Measurements from ENCODE around the gene TOM1L2.

Gene TOM1L2

DNA sequence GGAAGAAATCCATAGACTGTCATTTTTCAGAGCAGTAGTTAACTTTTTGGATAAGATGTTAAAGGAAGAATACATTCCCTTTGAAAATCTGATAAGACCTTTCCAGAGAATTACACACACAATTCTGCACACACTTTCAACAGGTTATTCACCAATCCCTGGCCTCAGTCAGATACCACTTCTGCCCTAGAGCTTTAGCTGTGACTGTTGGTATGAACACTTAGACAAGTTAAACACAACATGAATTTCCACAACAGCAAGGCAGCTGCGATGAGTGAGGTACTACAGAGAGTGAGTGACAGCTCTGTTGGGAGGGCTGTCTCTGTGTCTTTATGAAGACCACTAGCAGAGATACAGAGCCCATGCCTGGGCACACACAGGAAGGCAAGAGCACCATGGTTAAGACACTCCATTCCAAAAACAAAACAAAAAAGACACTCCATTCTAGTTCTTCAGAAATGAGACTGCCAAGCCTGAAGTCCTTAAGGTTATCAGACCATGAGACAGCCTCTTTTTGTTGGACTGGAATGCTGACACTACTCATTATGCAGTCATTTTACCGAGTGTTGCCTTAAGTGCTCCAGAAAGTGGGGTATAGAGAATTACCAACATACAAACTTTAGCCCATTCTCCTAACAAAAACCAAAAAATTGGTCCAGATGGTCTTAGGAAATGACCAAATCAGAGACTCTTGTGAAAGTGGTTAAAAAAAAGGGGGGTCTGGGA, 42.4 kb downstream of the TOM1L2 start:
- peaks cover 3% of the 10 kb centered on the region for H3K4me1 ChIP-seq (ENCODE audit: control insufficient read depth, insufficient read depth, low read length, poor library complexity, severe bottlenecking)
- no peaks in the 10 kb centered on the region for H3K36me3 ChIP-seq (ENCODE audit: control insufficient read depth, insufficient read depth, low read length)
- H3K4me3 ChIP-seq (ENCODE audit: insufficient read depth, low read depth, low read length, poor library complexity, severe bottlenecking) = no peak overlapping the region
- H3K9me3 ChIP-seq (ENCODE audit: control insufficient read depth, low read length) = no peaks in the 10 kb centered on the region
- H3K27ac ChIP-seq (ENCODE audit: insufficient read depth, low read length, poor library complexity, severe bottlenecking) = no peak overlapping the region
- H3K27me3 ChIP-seq (replicated peaks; ENCODE audit: control insufficient read depth, insufficient read depth, low read length, poor library complexity, severe bottlenecking) = no peaks in the 10 kb centered on the region
- DNase-seq = no peak

GRCh38 chr17:17928398-17929287, 43.6 kb downstream of the TOM1L2 start:
- Histone ChIP-seq H3K27ac (ENCODE audit: insufficient read depth, low read length, poor library complexity, severe bottlenecking) (no peak overlapping the region), H3K9me3 (ENCODE audit: control insufficient read depth, low read length) (no peaks in the 10 kb centered on the region), H3K4me3 (ENCODE audit: insufficient read depth, low read depth, low read length, poor library complexity, severe bottlenecking) (no peak overlapping the region), H3K27me3 (replicated peaks; ENCODE audit: control insufficient read depth, insufficient read depth, low read length, poor library complexity, severe bottlenecking) (no peaks in the 10 kb centered on the region), H3K4me1 (ENCODE audit: control insufficient read depth, insufficient read depth, low read length, poor library complexity, severe bottlenecking) (no peaks in the 10 kb centered on the region), H3K36me3 (ENCODE audit: control insufficient read depth, insufficient read depth, low read length) (no peaks in the 10 kb centered on the region)
- no peak for DNase-seq

- H3K4me3 ChIP-seq (ENCODE audit: insufficient read depth, low read depth, low read length, poor library complexity, severe bottlenecking) = no peak overlapping the region
- no peak overlapping the region for H3K27ac ChIP-seq (ENCODE audit: insufficient read depth, low read length, poor library complexity, severe bottlenecking)
- no peaks in the 10 kb centered on the region for H3K4me1 ChIP-seq (ENCODE audit: control insufficient read depth, insufficient read depth, low read length, poor library complexity, severe bottlenecking)
- no peaks in the 10 kb centered on the region for H3K27me3 ChIP-seq (replicated peaks; ENCODE audit: control insufficient read depth, insufficient read depth, low read length, poor library complexity, severe bottlenecking)
- no peaks in the 10 kb centered on the region for H3K36me3 ChIP-seq (ENCODE audit: control insufficient read depth, insufficient read depth, low read length)
- DNase-seq = no peak
- no peaks in the 10 kb centered on the region for H3K9me3 ChIP-seq (ENCODE audit: control insufficient read depth, low read length)
Observed at GRCh38 chr17:17926840-17927449, 45.3 kb downstream of the TOM1L2 start.

DNA sequence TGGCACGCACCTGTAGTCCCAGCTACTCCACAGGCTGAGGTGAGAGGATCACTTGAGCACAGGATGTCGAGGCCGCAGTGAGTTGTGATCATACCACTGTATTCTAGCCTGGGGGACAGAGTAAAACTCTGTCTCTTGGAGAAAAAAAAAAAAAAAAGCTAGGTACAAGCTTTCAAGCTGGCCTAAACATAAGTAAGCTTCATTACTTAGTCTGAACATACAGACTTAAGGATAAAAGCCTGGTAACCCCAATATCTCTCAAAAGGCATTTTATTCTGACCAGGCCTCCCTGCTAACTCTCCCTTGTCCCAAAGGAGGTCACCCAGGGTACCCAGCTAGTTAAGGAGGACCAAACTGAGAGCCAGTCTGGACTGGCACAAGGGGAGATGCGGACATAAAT, 46.2 kb downstream of the TOM1L2 start:
- no peak overlapping the region for H3K4me3 ChIP-seq (ENCODE audit: insufficient read depth, low read depth, low read length, poor library complexity, severe bottlenecking)
- no peaks in the 10 kb centered on the region for H3K36me3 ChIP-seq (ENCODE audit: control insufficient read depth, insufficient read depth, low read length)
- H3K27me3 ChIP-seq (replicated peaks; ENCODE audit: control insufficient read depth, insufficient read depth, low read length, poor library complexity, severe bottlenecking) = no peaks in the 10 kb centered on the region
- H3K9me3 ChIP-seq (ENCODE audit: control insufficient read depth, low read length) = no peaks in the 10 kb centered on the region
- DNase-seq = no peak
- H3K27ac ChIP-seq (ENCODE audit: insufficient read depth, low read length, poor library complexity, severe bottlenecking) = no peak overlapping the region
- no peaks in the 10 kb centered on the region for H3K4me1 ChIP-seq (ENCODE audit: control insufficient read depth, insufficient read depth, low read length, poor library complexity, severe bottlenecking)

- Histone ChIP-seq H3K27me3 (replicated peaks; ENCODE audit: control insufficient read depth, insufficient read depth, low read length, poor library complexity, severe bottlenecking) (no peaks in the 10 kb centered on the region), H3K36me3 (ENCODE audit: control insufficient read depth, insufficient read depth, low read length) (no peaks in the 10 kb centered on the region), H3K9me3 (ENCODE audit: control insufficient read depth, low read length) (no peaks in the 10 kb centered on the region), H3K4me3 (ENCODE audit: insufficient read depth, low read depth, low read length, poor library complexity, severe bottlenecking) (no peak overlapping the region), H3K27ac (ENCODE audit: insufficient read depth, low read length, poor library complexity, severe bottlenecking) (no peak overlapping the region), H3K4me1 (ENCODE audit: control insufficient read depth, insufficient read depth, low read length, poor library complexity, severe bottlenecking) (no peaks in the 10 kb centered on the region)
- no peak for DNase-seq
Observed at GRCh38 chr17:17924857-17925250, 47.3 kb downstream of the TOM1L2 start.

DNA sequence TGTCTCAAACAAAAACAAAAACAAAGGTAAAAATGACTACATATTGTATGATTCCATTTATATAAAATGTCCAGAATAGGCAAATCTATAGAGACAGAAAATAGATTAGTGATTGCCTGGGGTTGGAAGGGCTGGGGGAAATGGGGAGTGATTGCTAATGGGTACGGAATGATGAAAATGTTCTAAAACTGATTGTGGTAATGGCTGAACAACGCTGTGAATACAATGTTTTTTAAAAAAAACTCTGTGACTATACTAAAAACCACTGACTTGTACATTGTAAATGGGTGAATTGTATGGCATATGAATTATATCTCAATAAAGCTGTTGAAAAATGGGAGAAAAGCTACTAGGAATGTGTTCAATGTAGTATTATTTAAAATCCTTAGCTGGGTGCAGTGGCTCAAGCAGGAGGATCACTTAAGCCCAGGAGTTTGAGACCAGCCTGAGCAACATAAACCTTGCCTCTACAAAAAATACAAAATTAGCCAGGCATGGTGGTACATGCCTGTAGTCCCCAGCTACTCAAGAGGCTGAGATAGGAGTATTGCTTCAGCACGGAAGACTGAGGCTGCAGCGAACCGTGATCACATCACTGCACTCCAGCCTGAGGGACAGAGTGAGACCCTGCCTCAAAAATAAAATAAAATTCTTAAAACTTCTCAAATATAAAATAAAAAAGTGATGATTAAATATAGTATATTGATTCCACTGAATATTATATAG, 47.9 kb downstream of the TOM1L2 start:
- no peak overlapping the region for H3K27ac ChIP-seq (ENCODE audit: insufficient read depth, low read length, poor library complexity, severe bottlenecking)
- no peak overlapping the region for H3K4me3 ChIP-seq (ENCODE audit: insufficient read depth, low read depth, low read length, poor library complexity, severe bottlenecking)
- DNase-seq = no peak
- H3K9me3 ChIP-seq (ENCODE audit: control insufficient read depth, low read length) = no peaks in the 10 kb centered on the region
- H3K4me1 ChIP-seq (ENCODE audit: control insufficient read depth, insufficient read depth, low read length, poor library complexity, severe bottlenecking) = no peaks in the 10 kb centered on the region
- no peaks in the 10 kb centered on the region for H3K27me3 ChIP-seq (replicated peaks; ENCODE audit: control insufficient read depth, insufficient read depth, low read length, poor library complexity, severe bottlenecking)
- no peaks in the 10 kb centered on the region for H3K36me3 ChIP-seq (ENCODE audit: control insufficient read depth, insufficient read depth, low read length)

DNA sequence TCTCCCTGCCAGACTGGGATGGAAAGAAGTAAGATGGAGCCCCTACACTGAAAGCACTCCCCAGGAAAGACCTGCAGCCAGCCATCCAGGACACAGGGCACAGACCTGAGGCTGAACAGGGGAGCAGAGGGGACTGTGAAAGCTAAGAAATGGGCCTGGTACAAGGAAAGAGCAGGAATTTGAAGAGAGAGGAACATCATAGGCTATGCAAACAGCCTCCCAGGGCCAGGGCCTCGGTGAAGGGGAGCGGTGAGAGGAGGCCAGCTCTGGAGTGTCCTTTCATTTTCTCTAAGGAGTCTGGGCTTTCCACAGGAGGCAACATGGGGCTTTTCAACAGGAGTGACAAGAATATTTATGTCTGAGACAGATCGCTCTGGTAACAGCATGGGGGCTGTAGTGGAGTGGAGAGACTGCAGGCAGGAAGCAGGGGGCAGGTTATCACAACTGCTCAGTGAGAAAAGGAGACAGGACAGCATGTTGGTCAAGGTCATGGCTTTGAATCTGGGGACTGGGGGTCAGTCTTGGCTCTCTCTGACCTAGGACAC, 50.1 kb downstream of the TOM1L2 start:
- Histone ChIP-seq H3K36me3 (ENCODE audit: control insufficient read depth, insufficient read depth, low read length) (no peaks in the 10 kb centered on the region), H3K9me3 (ENCODE audit: control insufficient read depth, low read length) (no peaks in the 10 kb centered on the region), H3K4me3 (ENCODE audit: insufficient read depth, low read depth, low read length, poor library complexity, severe bottlenecking) (no peak overlapping the region), H3K27ac (ENCODE audit: insufficient read depth, low read length, poor library complexity, severe bottlenecking) (no peak overlapping the region), H3K4me1 (ENCODE audit: control insufficient read depth, insufficient read depth, low read length, poor library complexity, severe bottlenecking) (no peaks in the 10 kb centered on the region), H3K27me3 (replicated peaks; ENCODE audit: control insufficient read depth, insufficient read depth, low read length, poor library complexity, severe bottlenecking) (no peaks in the 10 kb centered on the region)
- no peak for DNase-seq

GRCh38 chr17:17921192-17922069, 50.8 kb downstream of the TOM1L2 start:
- no peak for DNase-seq
- no peaks in the 10 kb centered on the region for H3K27me3 ChIP-seq (replicated peaks; ENCODE audit: control insufficient read depth, insufficient read depth, low read length, poor library complexity, severe bottlenecking)
- H3K36me3 ChIP-seq (ENCODE audit: control insufficient read depth, insufficient read depth, low read length) = no peaks in the 10 kb centered on the region
- H3K9me3 ChIP-seq (ENCODE audit: control insufficient read depth, low read length) = no peaks in the 10 kb centered on the region
- no peak overlapping the region for H3K27ac ChIP-seq (ENCODE audit: insufficient read depth, low read length, poor library complexity, severe bottlenecking)
- H3K4me3 ChIP-seq (ENCODE audit: insufficient read depth, low read depth, low read length, poor library complexity, severe bottlenecking) = no peak overlapping the region
- H3K4me1 ChIP-seq (ENCODE audit: control insufficient read depth, insufficient read depth, low read length, poor library complexity, severe bottlenecking) = no peaks in the 10 kb centered on the region

Data from effector memory CD4-positive, alpha-beta T cell (primary cell).